HUES48 (cell line): Measurements from ENCODE around the gene GPBP1.

ENCODE experiments used
- H3K27ac ChIP-seq: one replicate; pipeline ENCODE4 v1.7.0; 2013; ENCODE audit warnings: low read depth, low read length, inconsistent platforms
- H3K27me3 ChIP-seq: 2 replicates; pipeline ENCODE4 v1.6.1; 2013; ENCODE audit warnings: mild to moderate bottlenecking, low read length; ENCODE audit not compliant: control insufficient read depth, insufficient read depth
- H3K36me3 ChIP-seq: 2 replicates; pipeline ENCODE4 v1.6.1; 2013; ENCODE audit warnings: low read length; ENCODE audit not compliant: control insufficient read depth, insufficient read depth
- H3K4me1 ChIP-seq: 2 replicates; pipeline ENCODE4 v1.6.1; 2013; ENCODE audit warnings: mild to moderate bottlenecking, low read length; ENCODE audit not compliant: control insufficient read depth, insufficient read depth
- H3K4me3 ChIP-seq: 2 replicates; pipeline ENCODE4 v1.5.1; 2013; ENCODE audit warnings: mild to moderate bottlenecking, low read depth, low read length
- H3K9ac ChIP-seq: 2 replicates; pipeline ENCODE4 v1.6.1; 2013; ENCODE audit warnings: mild to moderate bottlenecking, low read depth, low read length, moderate library complexity
- H3K9me3 ChIP-seq: 2 replicates; pipeline ENCODE4 v1.6.1; 2013; ENCODE audit warnings: low read length; ENCODE audit not compliant: control insufficient read depth, insufficient read depth

The GPBP1 gene

DNA sequence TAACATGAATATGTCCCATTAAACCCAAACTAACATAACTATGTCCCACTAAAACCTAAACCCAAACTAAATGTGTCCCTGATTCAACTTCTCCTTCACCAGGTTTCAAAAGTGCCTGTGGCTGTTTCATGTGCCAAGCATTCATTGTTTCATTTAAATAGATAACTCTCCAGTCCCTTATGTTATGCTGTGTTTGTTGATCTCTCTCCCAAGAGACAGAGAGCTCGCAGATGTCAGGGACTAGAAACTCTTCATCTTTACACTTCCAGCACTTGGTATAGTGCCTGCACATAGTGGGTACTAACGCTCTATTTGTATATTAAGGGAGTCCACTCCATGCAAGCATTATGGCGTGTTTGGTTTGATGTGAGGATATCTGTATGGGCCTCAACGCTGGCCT lies 118.0 kb downstream of the GPBP1 start:
- Histone ChIP-seq H3K4me1 (peaks cover 12% of the 10 kb centered on the region; the same call in 1 of the 2 replicates), H3K9ac (no peak overlapping the region), H3K9me3 (no peaks in the 10 kb centered on the region), H3K27me3 (no peaks in the 10 kb centered on the region), H3K4me3 (no peak overlapping the region), H3K27ac (no peak overlapping the region), H3K36me3 (no peaks in the 10 kb centered on the region)

DNA sequence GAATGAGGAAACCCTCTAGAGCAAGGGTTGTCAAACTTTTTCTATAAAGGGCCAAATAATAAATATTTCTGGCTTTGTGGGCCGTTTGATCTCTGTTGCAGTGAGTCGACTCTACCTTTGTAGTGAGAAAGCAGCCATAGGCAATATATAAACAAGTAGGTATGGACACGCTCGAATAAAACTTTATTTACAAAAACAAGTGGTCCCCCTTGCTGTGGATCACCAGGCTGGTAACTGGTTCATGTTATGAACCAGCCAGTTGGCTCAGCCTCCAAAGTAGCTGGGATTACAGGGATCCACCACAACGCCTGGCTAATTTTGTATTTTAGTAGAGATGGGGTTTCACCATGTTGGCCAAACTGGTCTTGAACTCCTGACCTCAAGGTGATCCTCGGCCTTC lies 118.5 kb downstream of the GPBP1 start:
- peaks cover 12% of the 10 kb centered on the region; the same call in 1 of the 2 replicates for H3K4me1 ChIP-seq

DNA sequence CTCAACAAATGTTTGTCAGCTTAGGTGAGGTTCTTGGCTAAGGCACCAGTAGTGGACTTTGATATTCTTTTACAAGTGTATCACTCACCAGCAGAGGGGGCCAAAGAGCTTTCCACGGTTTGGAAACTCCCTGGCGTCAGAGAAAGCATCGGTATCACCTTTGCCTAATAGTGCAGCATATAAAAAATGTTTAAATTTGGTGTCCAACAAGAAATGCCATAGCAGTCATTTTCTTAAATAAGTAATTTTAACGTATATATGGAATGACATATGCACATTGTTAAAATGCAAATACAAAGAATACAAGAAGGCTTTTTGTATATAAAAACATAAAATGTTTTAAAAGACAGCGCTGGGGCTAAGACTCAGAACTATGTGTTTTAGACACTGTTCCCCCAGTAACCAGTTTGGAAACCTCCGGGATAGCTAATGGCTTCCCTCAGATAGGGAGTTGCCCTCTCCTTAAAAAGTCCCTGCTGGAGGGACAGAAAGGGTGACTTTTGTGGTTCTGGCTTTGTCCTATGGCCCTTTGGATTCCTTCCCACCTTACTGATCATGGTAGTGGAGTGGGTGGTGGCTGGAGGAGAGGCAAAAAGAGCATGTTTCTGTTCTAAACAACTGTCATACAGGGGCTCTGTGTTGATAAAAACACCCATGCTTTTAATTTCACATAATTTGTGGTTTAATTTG lies 124.6 kb downstream of the GPBP1 start:
- Histone ChIP-seq H3K27ac (no peak overlapping the region), H3K36me3 (no peaks in the 10 kb centered on the region), H3K4me3 (no peak overlapping the region), H3K9ac (no peak overlapping the region), H3K9me3 (no peaks in the 10 kb centered on the region), H3K4me1 (peaks cover 16% of the 10 kb centered on the region), H3K27me3 (no peaks in the 10 kb centered on the region)

More for the DNA sequence above, 118.5 kb downstream of the GPBP1 start:
- Histone ChIP-seq H3K27ac (no peak overlapping the region), H3K9me3 (no peaks in the 10 kb centered on the region), H3K36me3 (no peaks in the 10 kb centered on the region), H3K9ac (no peak overlapping the region), H3K4me3 (no peak overlapping the region), H3K27me3 (no peaks in the 10 kb centered on the region)

DNA sequence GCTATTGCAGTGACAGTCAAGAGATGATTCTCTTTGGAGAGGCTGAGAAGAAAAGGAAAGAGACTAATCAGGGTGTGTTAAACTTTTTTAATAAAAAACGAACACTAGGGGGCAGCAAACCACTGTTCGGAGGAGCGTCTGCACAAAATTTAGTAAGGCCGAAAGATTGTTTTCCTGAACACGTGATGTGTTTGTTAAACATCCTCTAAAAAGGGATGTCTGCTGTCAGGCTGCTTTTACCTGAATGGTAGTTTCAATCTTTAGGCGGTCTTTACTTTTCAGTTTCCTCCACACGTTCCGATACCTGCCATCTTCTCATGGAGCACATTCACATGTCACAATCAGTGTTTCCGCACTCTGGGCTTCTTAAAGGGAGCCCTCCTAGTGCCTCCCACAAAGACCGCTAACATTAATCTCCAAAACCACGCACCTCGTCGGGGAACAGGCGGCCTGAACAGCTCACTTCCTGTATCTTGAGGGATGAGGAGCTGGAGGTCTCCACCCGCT lies 125.2 kb downstream of the GPBP1 start:
- Histone ChIP-seq H3K4me1 (peaks cover 11% of the 10 kb centered on the region), H3K27ac (no peak overlapping the region), H3K27me3 (no peaks in the 10 kb centered on the region), H3K9ac (no peak overlapping the region), H3K36me3 (no peaks in the 10 kb centered on the region), H3K4me3 (no peak overlapping the region), H3K9me3 (no peaks in the 10 kb centered on the region)

DNA sequence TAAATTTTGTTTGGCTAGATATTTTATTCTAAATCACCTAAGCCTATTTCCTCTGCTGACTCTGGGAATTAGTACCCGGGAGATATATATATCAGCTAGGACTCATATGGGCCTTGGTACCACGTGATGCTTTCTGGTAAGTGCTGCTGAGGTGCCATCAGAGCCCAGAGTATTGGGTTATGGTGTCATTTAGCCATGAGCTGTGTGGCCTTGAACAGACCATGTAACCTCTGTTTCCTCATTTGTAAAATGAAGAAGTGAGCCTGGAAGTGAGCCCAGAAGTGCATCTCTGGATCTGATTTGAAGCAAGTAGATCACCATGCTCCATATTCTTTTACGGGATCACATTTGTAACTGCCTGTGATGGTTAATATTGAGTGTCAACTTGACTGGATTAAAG lies 126.1 kb downstream of the GPBP1 start:
- H3K9ac ChIP-seq = no peak overlapping the region
- H3K27ac ChIP-seq = no peak overlapping the region
- peaks cover 4% of the 10 kb centered on the region; the same call in 1 of the 2 replicates for H3K4me1 ChIP-seq
- no peaks in the 10 kb centered on the region for H3K27me3 ChIP-seq
- no peaks in the 10 kb centered on the region for H3K36me3 ChIP-seq
- no peaks in the 10 kb centered on the region for H3K9me3 ChIP-seq
- no peak overlapping the region for H3K4me3 ChIP-seq

DNA sequence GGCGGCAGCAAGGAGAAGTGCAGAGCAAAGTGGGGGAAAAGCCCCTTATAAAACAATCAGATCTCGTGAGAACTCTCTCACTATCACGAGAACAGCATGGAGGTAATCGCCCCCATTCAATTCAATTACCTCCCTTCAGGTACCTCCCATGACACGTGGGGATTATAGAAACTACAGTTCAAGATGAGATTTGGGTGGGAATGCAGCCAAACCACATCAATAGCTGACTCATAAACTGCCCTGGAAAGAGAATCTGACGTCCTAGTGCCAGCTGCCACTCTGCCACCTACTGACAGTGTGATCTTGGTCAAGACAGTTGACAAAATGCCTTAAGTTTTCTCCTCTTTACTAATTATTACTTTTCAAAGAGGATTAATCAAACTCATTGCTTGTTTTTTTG lies 128.3 kb downstream of the GPBP1 start:
- Histone ChIP-seq H3K4me3 (no peak overlapping the region), H3K4me1 (peaks cover 4% of the 10 kb centered on the region; the same call in 1 of the 2 replicates), H3K36me3 (no peaks in the 10 kb centered on the region), H3K27me3 (no peaks in the 10 kb centered on the region), H3K9me3 (peaks cover 13% of the 10 kb centered on the region; the same call in 1 of the 2 replicates), H3K9ac (no peak overlapping the region), H3K27ac (no peak overlapping the region)

DNA sequence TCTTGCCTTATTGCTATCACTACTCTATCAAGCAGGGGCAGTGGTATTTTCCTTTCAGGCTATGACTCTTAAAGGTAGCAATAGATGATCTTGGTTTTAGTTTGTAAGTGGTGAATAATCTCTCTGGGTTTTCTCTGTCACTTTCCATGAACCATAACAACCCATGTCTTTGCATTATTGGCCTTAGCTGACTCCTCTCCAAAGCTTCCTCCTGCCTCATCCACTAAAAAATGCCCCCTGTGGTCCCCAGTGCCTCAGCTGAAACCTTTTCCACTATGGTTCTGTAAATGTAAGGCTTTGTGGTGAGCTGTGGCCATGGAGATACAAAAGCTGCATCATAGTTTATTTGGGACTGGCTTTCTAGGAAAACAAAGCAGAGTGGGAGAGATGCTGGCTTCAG lies 128.8 kb downstream of the GPBP1 start:
- Histone ChIP-seq H3K27me3 (no peaks in the 10 kb centered on the region), H3K27ac (no peak overlapping the region), H3K9me3 (peaks cover 15% of the 10 kb centered on the region), H3K4me1 (peaks cover 4% of the 10 kb centered on the region; the same call in 1 of the 2 replicates), H3K4me3 (no peak overlapping the region), H3K36me3 (no peaks in the 10 kb centered on the region), H3K9ac (no peak overlapping the region)

DNA sequence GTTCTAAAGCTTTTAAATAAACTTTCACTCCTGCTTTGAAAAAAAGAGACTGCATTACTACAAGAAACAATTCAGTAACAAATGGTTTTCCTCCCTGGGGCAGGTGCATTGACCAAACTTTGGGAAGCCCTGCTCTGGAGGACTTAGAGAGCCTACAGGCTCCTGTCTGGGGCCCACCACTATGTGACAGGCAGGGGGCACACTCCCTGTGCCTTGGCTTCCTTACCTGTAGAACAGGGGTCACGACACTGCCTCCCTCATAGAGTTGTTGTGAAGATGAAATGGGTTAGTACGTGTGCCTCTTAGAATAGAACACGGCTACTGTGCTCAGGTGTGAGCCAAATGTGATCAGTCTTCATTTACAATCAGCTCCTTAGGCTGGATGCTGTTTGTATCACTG lies 130.1 kb downstream of the GPBP1 start:
- no peak overlapping the region for H3K4me3 ChIP-seq
- peaks cover 3% of the 10 kb centered on the region; the same call in 1 of the 2 replicates for H3K4me1 ChIP-seq
- H3K9me3 ChIP-seq = peaks cover 20% of the 10 kb centered on the region
- H3K27ac ChIP-seq = no peak overlapping the region
- no peaks in the 10 kb centered on the region for H3K36me3 ChIP-seq
- H3K9ac ChIP-seq = no peak overlapping the region
- no peaks in the 10 kb centered on the region for H3K27me3 ChIP-seq

DNA sequence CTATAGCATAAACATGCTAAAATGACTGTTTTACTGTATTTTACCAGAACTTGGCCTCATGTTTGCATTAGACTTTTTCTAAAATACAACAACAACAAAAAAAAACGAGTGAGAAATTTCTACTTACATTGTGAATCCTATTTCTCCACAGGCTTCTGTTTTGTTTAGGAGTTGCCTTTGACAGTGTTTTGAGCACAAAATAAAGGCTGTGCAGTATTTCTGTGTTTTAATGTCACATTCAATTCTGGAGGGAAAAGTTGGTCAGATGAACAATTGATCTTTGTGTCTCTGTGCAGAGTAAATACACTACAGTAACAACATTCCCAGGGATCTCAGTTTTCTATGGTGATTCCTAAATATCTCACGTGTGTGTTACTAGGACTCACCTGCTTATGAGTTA lies 131.1 kb downstream of the GPBP1 start:
- H3K4me1 ChIP-seq = no peaks in the 10 kb centered on the region
- H3K27ac ChIP-seq = no peak overlapping the region
- H3K9me3 ChIP-seq = peaks cover 24% of the 10 kb centered on the region
- no peak overlapping the region for H3K9ac ChIP-seq
- no peaks in the 10 kb centered on the region for H3K27me3 ChIP-seq
- no peak overlapping the region for H3K4me3 ChIP-seq
- no peaks in the 10 kb centered on the region for H3K36me3 ChIP-seq

DNA sequence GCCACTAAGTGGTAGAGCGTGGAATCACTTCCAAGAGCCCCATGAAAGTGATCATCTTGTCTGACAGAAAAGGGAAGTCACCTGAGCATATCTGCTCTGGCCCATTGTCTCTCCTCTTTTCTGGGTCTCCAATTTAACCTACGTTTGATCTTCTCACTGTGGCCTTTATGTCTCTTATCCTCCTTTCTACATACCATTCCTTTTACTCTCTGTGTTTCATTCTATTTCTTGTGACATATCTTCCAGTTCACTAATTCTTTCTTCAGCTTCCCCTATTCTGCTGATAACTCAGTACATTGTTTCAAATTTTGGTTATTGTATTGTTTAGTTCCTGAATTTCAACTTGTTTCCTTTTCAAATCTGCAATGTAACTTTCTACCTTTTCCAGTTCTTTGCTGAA lies 132.5 kb downstream of the GPBP1 start:
- H3K27ac ChIP-seq = no peak overlapping the region
- no peaks in the 10 kb centered on the region for H3K27me3 ChIP-seq
- H3K9me3 ChIP-seq = peaks cover 24% of the 10 kb centered on the region
- H3K4me1 ChIP-seq = peaks cover 1% of the 10 kb centered on the region; the same call in 1 of the 2 replicates
- no peaks in the 10 kb centered on the region for H3K36me3 ChIP-seq
- no peak overlapping the region for H3K4me3 ChIP-seq
- H3K9ac ChIP-seq = no peak overlapping the region

DNA sequence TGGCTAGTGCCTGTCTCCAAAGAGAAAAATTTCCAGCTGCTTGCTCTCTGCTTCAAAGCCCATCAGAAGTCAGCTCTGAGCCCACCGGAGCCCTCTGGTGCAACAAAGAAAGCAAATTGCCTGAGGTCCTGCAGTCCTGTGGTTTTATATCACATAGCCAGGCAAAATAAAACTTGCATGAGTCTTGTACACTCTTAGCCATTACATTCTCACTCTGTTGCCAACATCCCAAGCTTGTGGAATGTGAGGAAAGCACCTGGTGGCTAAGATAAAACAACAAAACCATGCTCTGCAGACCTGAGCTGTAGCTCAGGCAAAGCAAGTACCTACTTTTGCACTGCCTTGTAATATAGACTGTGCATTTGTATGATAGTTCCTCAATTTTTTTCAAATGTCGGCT lies 133.7 kb downstream of the GPBP1 start:
- H3K4me1 ChIP-seq = peaks cover 4% of the 10 kb centered on the region; the same call in 1 of the 2 replicates
- H3K9ac ChIP-seq = no peak overlapping the region
- H3K27me3 ChIP-seq = no peaks in the 10 kb centered on the region
- H3K36me3 ChIP-seq = no peaks in the 10 kb centered on the region
- no peak overlapping the region for H3K4me3 ChIP-seq
- peaks cover 24% of the 10 kb centered on the region for H3K9me3 ChIP-seq
- H3K27ac ChIP-seq = no peak overlapping the region
